H1 (cell line): ENCODE results near the gene GPD1L. TPM values are rescaled to one million over a fixed set of nuclear protein-coding genes. Genes with fewer than 3 reads are reported as not detected.

Experiments
- CTCF ChIA-PET: fragments of 300-600 bp; sonication (Branson Sonifier 250); formaldehyde crosslinking; loops from one replicate; lab custom pipeline; 2021; ENCODE audit not compliant: partially characterized antibody; lab: Charles Lee
- POLR2A ChIA-PET: fragments of 300-600 bp; sonication (Branson Sonifier 250); formaldehyde crosslinking; loops from one replicate; lab custom pipeline; 2021; ENCODE audit warnings: inconsistent platforms; ENCODE audit not compliant: partially characterized antibody; lab: Charles Lee
- DNase-seq, 2 experiments: peaks; one replicate each; pipeline versions ENCODE4 v3.0.0 to v3.0.0-alpha.2; 2010 to 2022; ENCODE audit warnings: low spot score in 2 of 2, low read depth in 1 of 2, mixed read lengths in 1 of 2
- FAIRE-seq: peaks from 2 replicates; lab custom pipeline; 2011; peaks lifted over from hg19 to GRCh38; lab: Jason Lieb, UNC
- H2AFZ ChIP-seq: 2 replicates; pipeline ENCODE4 v1.8.1; 2012; ENCODE audit warnings: low read length, inconsistent platforms
- H2AK5ac ChIP-seq: 2 replicates; pipeline ENCODE4 v1.6.1; 2013; ENCODE audit warnings: low read depth, low read length
- H2BK120ac ChIP-seq: replicated peaks from 2 replicates; pipeline ENCODE3; 2013; ENCODE audit warnings: low read depth, low read length, inconsistent platforms
- H2BK12ac ChIP-seq: 2 replicates; pipeline ENCODE4 v1.6.1; 2013; ENCODE audit warnings: low read depth, low read length
- H2BK15ac ChIP-seq: 2 replicates; pipeline ENCODE4 v1.6.1; 2013; ENCODE audit warnings: low read length
- H2BK20ac ChIP-seq: 2 replicates; pipeline ENCODE4 v1.6.1; 2013; ENCODE audit warnings: low read length
- H2BK5ac ChIP-seq: 2 replicates; pipeline ENCODE4 v1.6.1; 2013; ENCODE audit warnings: low read depth, low read length
- H3K14ac ChIP-seq: 2 replicates; pipeline ENCODE4 v1.6.1; 2013; ENCODE audit warnings: inconsistent platforms; ENCODE audit not compliant: insufficient read length
- H3K18ac ChIP-seq: 2 replicates; pipeline ENCODE4 v1.6.1; 2013; ENCODE audit warnings: low read length; ENCODE audit errors: extremely low read depth
- H3K23ac ChIP-seq: 2 replicates; pipeline ENCODE4 v1.6.1; 2013; ENCODE audit warnings: inconsistent platforms; ENCODE audit not compliant: insufficient read length
- H3K23me2 ChIP-seq: 2 replicates; pipeline ENCODE4 v1.6.1; 2013; ENCODE audit warnings: low read depth, low read length
- H3K27ac ChIP-seq: 2 replicates; pipeline ENCODE4 v1.6.1; 2011; ENCODE audit warnings: low read depth, low read length, inconsistent platforms
- H3K27me3 ChIP-seq, 4 experiments: replicated peaks in 1 of 4; 1 replicate in 1 of 4; 2 replicates in 3 of 4; pipeline versions ENCODE4 v1.6.1 to v1.8.1; 2011 to 2013; ENCODE audit warnings: low read length in 3 of 4, mild to moderate bottlenecking in 3 of 4, inconsistent platforms in 2 of 4, mixed read lengths in 2 of 4, moderate library complexity in 1 of 4; ENCODE audit not compliant: control insufficient read depth in 3 of 4, insufficient read depth in 3 of 4; ENCODE audit errors: extremely low read depth in 1 of 4
- H3K36me3 ChIP-seq, 4 experiments: 2 replicates each; pipeline versions ENCODE4 v1.6.1 to v1.8.1; 2011 to 2013; ENCODE audit warnings: mild to moderate bottlenecking in 4 of 4, low read length in 3 of 4, moderate library complexity in 2 of 4, control low read depth in 1 of 4, inconsistent platforms in 1 of 4; ENCODE audit not compliant: insufficient read depth in 4 of 4, control insufficient read depth in 2 of 4
- H3K4ac ChIP-seq: replicated peaks from 2 replicates; pipeline ENCODE3; 2013; ENCODE audit warnings: low read length, low read depth, mixed read lengths, inconsistent platforms; ENCODE audit not compliant: insufficient read length
- H3K4me1 ChIP-seq, 4 experiments: replicated peaks in 1 of 4; 1 replicate in 1 of 4; 2 replicates in 3 of 4; pipeline versions ENCODE4 v1.6.1 to v1.8.1; 2011 to 2013; ENCODE audit warnings: low read length in 3 of 4, inconsistent platforms in 2 of 4, mixed read lengths in 1 of 4; ENCODE audit not compliant: insufficient read depth in 4 of 4, control insufficient read depth in 3 of 4
- H3K4me2 ChIP-seq, 2 experiments: 2 replicates each; pipeline versions ENCODE4 v1.6.1 to v1.8.1; 2011 to 2013; ENCODE audit warnings: low read depth in 2 of 2, low read length in 2 of 2, control low read depth in 1 of 2, inconsistent platforms in 1 of 2, mild to moderate bottlenecking in 1 of 2; ENCODE audit not compliant: insufficient read depth in 1 of 2
- H3K4me3 ChIP-seq, 4 experiments: fragments of 200-600, 300-600 bp in 1 of 4; sonication (generic), shearing (Covaris generic), sonication (Bioruptor Twin) in 1 of 4; 2 replicates each; pipeline versions ENCODE4 v1.5.1 to v1.8.1; 2011 to 2016; ENCODE audit warnings: low read length in 4 of 4, low read depth in 3 of 4, control low read depth in 2 of 4, inconsistent platforms in 2 of 4, mild to moderate bottlenecking in 2 of 4, mixed read lengths in 1 of 4, moderate library complexity in 1 of 4; ENCODE audit not compliant: insufficient read depth in 2 of 4; ENCODE audit errors: extremely low read depth in 1 of 4
- H3K56ac ChIP-seq: replicated peaks from 2 replicates; pipeline ENCODE3; 2013; ENCODE audit warnings: low read depth, mild to moderate bottlenecking, mixed read lengths, low read length, inconsistent platforms; ENCODE audit not compliant: insufficient read length
- H3K79me1 ChIP-seq: 2 replicates; pipeline ENCODE4 v1.6.1; 2013; ENCODE audit warnings: low read depth, low read length, control low read depth
- H3K79me2 ChIP-seq, 2 experiments: 2 replicates each; pipeline versions ENCODE4 v1.6.1 to v1.8.1; 2012 to 2013; ENCODE audit warnings: low read length in 2 of 2, mild to moderate bottlenecking in 2 of 2, inconsistent platforms in 1 of 2; ENCODE audit not compliant: insufficient read depth in 2 of 2, control insufficient read depth in 1 of 2
- H3K9ac ChIP-seq, 4 experiments: replicated peaks in 1 of 4; 1 replicate in 1 of 4; 2 replicates in 3 of 4; pipeline versions ENCODE4 v1.6.1 to v1.8.1; 2011 to 2013; ENCODE audit warnings: low read depth in 3 of 4, low read length in 3 of 4, control low read depth in 2 of 4, mild to moderate bottlenecking in 2 of 4, moderate library complexity in 2 of 4, inconsistent platforms in 1 of 4; ENCODE audit errors: extremely low read depth in 1 of 4
- H3K9me3 ChIP-seq, 2 experiments: 2 replicates each; pipeline versions ENCODE4 v1.6.1 to v1.8.1; 2012 to 2013; ENCODE audit warnings: mild to moderate bottlenecking in 2 of 2, moderate library complexity in 2 of 2, control low read depth in 1 of 2, inconsistent platforms in 1 of 2, low read depth in 1 of 2, low read length in 1 of 2, mixed read lengths in 1 of 2; ENCODE audit not compliant: insufficient read depth in 2 of 2
- H4K20me1 ChIP-seq, 2 experiments: replicated peaks in 1 of 2; 2 replicates each; pipeline versions ENCODE3 to v1.8.1; 2011 to 2013; ENCODE audit warnings: inconsistent platforms in 2 of 2, low read length in 2 of 2, mild to moderate bottlenecking in 1 of 2; ENCODE audit not compliant: insufficient read depth in 2 of 2, control insufficient read depth in 1 of 2
- H4K5ac ChIP-seq: 2 replicates; pipeline ENCODE4 v1.6.1; 2013; ENCODE audit warnings: low read length, low read depth, mixed read lengths, inconsistent platforms; ENCODE audit not compliant: insufficient read length
- H4K8ac ChIP-seq: 2 replicates; pipeline ENCODE4 v1.8.0; 2013; ENCODE audit warnings: mild to moderate bottlenecking, moderate library complexity, low read length, inconsistent platforms; ENCODE audit not compliant: insufficient read depth; ENCODE audit errors: extremely low read depth
- H4K91ac ChIP-seq: replicated peaks from 2 replicates; pipeline ENCODE3; 2013; ENCODE audit warnings: low read length, mixed read lengths, inconsistent platforms; ENCODE audit not compliant: insufficient read length
- BACH1 ChIP-seq: IDR thresholded peaks from 2 replicates; pipeline ENCODE4 v1.6.1; 2012; ENCODE audit warnings: low read length, improper control_type of control experiment
- BRCA1 ChIP-seq: IDR thresholded peaks from 2 replicates; pipeline ENCODE4 v1.6.1; 2012; ENCODE audit warnings: low read depth, low read length, improper control_type of control experiment
- CEBPB ChIP-seq: IDR thresholded peaks from 2 replicates; pipeline ENCODE4 v1.6.1; 2012; ENCODE audit warnings: low read depth, low read length
- EP300 ChIP-seq, 2 experiments: IDR thresholded peaks; 1 replicate in 1 of 2; 2 replicates in 1 of 2; pipeline ENCODE4 v1.6.1; 2011 to 2012; ENCODE audit warnings: low read depth in 2 of 2, low read length in 2 of 2, mild to moderate bottlenecking in 2 of 2, borderline replicate concordance in 1 of 2, inconsistent platforms in 1 of 2, moderate library complexity in 1 of 2
- GABPA ChIP-seq: IDR thresholded peaks from 2 replicates; pipeline ENCODE4 v1.6.1; 2011; ENCODE audit warnings: mild to moderate bottlenecking, low read length, moderate library complexity, borderline replicate concordance; ENCODE audit not compliant: insufficient read depth
- HDAC2 ChIP-seq, 2 experiments: fragments of 300-600 bp in 1 of 2; sonication (generic) in 1 of 2; IDR thresholded peaks; 2 replicates each; pipeline ENCODE4 v1.6.1; 2011 to 2012; ENCODE audit warnings: low read depth in 2 of 2, low read length in 2 of 2, mild to moderate bottlenecking in 2 of 2, moderate library complexity in 2 of 2, borderline replicate concordance in 1 of 2, inconsistent platforms in 1 of 2
- JUND ChIP-seq: IDR thresholded peaks from 2 replicates; pipeline ENCODE4 v1.6.1; 2011; ENCODE audit warnings: mild to moderate bottlenecking, improper control_type of control experiment, low read length
- KDM4A ChIP-seq: IDR thresholded peaks from one replicate; pipeline ENCODE4 v1.7.1; 2012; ENCODE audit warnings: low read depth, mild to moderate bottlenecking, moderate library complexity, low read length, inconsistent platforms; ENCODE audit not compliant: severe bottlenecking
- POLR2AphosphoS5 ChIP-seq: IDR thresholded peaks from 2 replicates; pipeline ENCODE4 v1.6.1; 2011; ENCODE audit warnings: low read depth, low read length
- RAD21 ChIP-seq, 2 experiments: IDR thresholded peaks in 1 of 2; conservative IDR thresholded peaks in 1 of 2; 2 replicates each; pipeline ENCODE4 v1.6.1; 2011; ENCODE audit warnings: low read depth in 2 of 2, low read length in 2 of 2, improper control_type of control experiment in 1 of 2, inconsistent platforms in 1 of 2, mild to moderate bottlenecking in 1 of 2, moderate library complexity in 1 of 2
- SRF ChIP-seq: IDR thresholded peaks from 2 replicates; pipeline ENCODE4 v1.6.1; 2011; ENCODE audit warnings: mild to moderate bottlenecking, low read depth, low read length, moderate library complexity
- TEAD4 ChIP-seq: IDR thresholded peaks from 2 replicates; pipeline ENCODE4 v1.6.1; 2012; ENCODE audit warnings: low read depth, low read length, inconsistent platforms, mixed read lengths
- WGBS, 2 experiments: shearing (Covaris generic) in 1 of 2; methylation state at CpG; one replicate each; pipeline versions ENCODE4 v1.1.6 to v1.1.7; 2013 to 2015; ENCODE audit warnings: low lambda C conversion rate in 2 of 2, mixed read lengths in 2 of 2, inconsistent platforms in 1 of 2, low coverage in 1 of 2, missing lambda C conversion rate in 1 of 2; ENCODE audit not compliant: insufficient replicate concordance in 2 of 2, insufficient coverage in 1 of 2, insufficient read length in 1 of 2; ENCODE audit errors: extremely low coverage in 1 of 2, missing lambda C conversion rate in 1 of 2; 5-methylcytosine and 5-hydroxymethylcytosine counted together
- polyA plus RNA-seq, 7 experiments: library from polyadenylated mRNA; depleted of rRNA in 3 of 7; stranded (reverse) in 5 of 7; unstranded in 2 of 7; fragments of >200 nt in 5 of 7; fragments of 200-250 nt in 2 of 7; gene quantifications; 1 replicate in 5 of 7; 2 replicates in 1 of 7; 4 replicates in 1 of 7; pipeline versions ENCODE4 v1.2.1 to v1.2.3, GENCODE V29; 2011 to 2013; ENCODE audit warnings: missing spikeins in 2 of 7, mixed read lengths in 2 of 7
- total RNA-seq: library from RNA; stranded (reverse); fragmentation: NEBNext Ultra II Directional; extraction: Animal tissue kit (Norgen Biotek cat#: 25700); gene quantifications from 2 replicates; pipeline ENCODE4 v1.2.1, GENCODE V29; 2021
- TF ChIP-seq, protein P1 (sequence below): IDR thresholded peaks from 2 replicates; pipeline ENCODE4 v1.6.1; 2011; ENCODE audit warnings: low read length, improper control_type of control experiment

Gene GPD1L
- total and polyA plus RNA-seq, 2 of the 8 experiments (the other 6 are each of a cell fraction or from before 2014, with no cell fraction given): 2.4 to 8.4 TPM

DNA sequence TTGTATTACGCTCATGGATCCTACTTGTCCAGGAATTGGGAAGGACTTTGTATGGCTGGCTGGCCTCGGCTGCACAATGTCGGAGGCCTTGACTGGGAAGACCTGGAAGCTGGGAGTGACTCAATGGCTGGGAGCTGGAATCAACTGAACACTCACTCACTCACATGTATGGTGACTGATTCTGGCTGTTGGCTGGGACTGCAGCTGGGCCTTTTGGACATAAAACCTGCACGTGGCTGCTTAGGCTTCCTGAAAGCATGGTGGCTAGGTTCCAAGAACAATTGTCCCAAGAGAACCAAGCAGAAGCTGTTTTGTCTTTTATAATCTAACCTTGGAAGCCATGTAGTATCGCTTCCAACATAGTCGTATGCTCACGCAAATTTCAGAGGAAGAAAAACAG lies 94.1 kb downstream of the GPD1L start:
- Histone ChIP-seq H2BK5ac (no peak overlapping the region), H3K27me3 (no peaks in the 10 kb centered on the region), H3K14ac (no peak overlapping the region), H3K23ac (no peak overlapping the region), H2BK20ac (no peak overlapping the region), H4K8ac (no peak overlapping the region), H3K36me3 (no peaks in the 10 kb centered on the region), H2AFZ (no peak overlapping the region), H3K4ac (no peak overlapping the region), H3K79me1 (no peaks in the 10 kb centered on the region), H3K56ac (no peak overlapping the region), H3K79me2 (no peaks in the 10 kb centered on the region), H3K9me3 (no peaks in the 10 kb centered on the region), H3K27ac (no peak overlapping the region), H4K20me1 (no peaks in the 10 kb centered on the region), H3K4me1 (no peaks in the 10 kb centered on the region), H2BK15ac (no peak overlapping the region), H3K4me2 (no peak overlapping the region), H4K91ac (no peak overlapping the region), H2BK120ac (no peak overlapping the region), H3K9ac (no peak overlapping the region), H4K5ac (no peak overlapping the region), H3K18ac (no peak overlapping the region), H3K4me3 (no peak overlapping the region), H2AK5ac (no peak overlapping the region), H3K23me2 (no peaks in the 10 kb centered on the region), H2BK12ac (no peak overlapping the region)
- 95% methylated on average over 7 of the region's 7 CpGs; no CpG with 5 or more reads in 1 of the 2 experiments for WGBS, 2 experiments
- FAIRE-seq (no peak), DNase-seq (no peak)
- POLR2A ChIA-PET: no interaction called here
- CTCF ChIA-PET: interaction anchor here (1.1 to 1.9 kb wide), 2 partner anchors 23 to 25 kb away, joined by 4 to 10 read pairs; no protein-coding TSS in a partner anchor
- TF ChIP-seq RAD21 (IDR thresholded peaks at IDR 0.05 in 1 of 2, conservative IDR thresholded peaks at IDR 0.05 in 1 of 2; ENCODE audit: low read depth in 2 of 2, low read length in 2 of 2) (no peak), JUND (no peak), KDM4A (no peak), CEBPB (no peak), SRF (no peak), BRCA1 (no peak), GABPA (no peak), TEAD4 (no peak), HDAC2 (IDR thresholded peaks at IDR 0.05; ENCODE audit: borderline replicate concordance in 1 of 2, low read depth in 2 of 2, low read length in 2 of 2) (no peak), BACH1 (no peak), POLR2AphosphoS5 (no peak), EP300 (IDR thresholded peaks at IDR 0.05; ENCODE audit: borderline replicate concordance in 1 of 2, low read depth in 2 of 2, low read length in 2 of 2) (no peak)
- TF ChIP-seq, protein P1, sequence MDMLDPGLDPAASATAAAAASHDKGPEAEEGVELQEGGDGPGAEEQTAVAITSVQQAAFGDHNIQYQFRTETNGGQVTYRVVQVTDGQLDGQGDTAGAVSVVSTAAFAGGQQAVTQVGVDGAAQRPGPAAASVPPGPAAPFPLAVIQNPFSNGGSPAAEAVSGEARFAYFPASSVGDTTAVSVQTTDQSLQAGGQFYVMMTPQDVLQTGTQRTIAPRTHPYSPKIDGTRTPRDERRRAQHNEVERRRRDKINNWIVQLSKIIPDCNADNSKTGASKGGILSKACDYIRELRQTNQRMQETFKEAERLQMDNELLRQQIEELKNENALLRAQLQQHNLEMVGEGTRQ: no peak
